Measurements from ENCODE around the gene ZFR.

The ZFR gene

GRCh38 chr5:32479096-32479495 lies 34.6 kb upstream of the ZFR start:
- no peak overlapping the region for H3K4me3 ChIP-seq (ENCODE audit: low read depth, low read length)
- TF ChIP-seq, protein P1, sequence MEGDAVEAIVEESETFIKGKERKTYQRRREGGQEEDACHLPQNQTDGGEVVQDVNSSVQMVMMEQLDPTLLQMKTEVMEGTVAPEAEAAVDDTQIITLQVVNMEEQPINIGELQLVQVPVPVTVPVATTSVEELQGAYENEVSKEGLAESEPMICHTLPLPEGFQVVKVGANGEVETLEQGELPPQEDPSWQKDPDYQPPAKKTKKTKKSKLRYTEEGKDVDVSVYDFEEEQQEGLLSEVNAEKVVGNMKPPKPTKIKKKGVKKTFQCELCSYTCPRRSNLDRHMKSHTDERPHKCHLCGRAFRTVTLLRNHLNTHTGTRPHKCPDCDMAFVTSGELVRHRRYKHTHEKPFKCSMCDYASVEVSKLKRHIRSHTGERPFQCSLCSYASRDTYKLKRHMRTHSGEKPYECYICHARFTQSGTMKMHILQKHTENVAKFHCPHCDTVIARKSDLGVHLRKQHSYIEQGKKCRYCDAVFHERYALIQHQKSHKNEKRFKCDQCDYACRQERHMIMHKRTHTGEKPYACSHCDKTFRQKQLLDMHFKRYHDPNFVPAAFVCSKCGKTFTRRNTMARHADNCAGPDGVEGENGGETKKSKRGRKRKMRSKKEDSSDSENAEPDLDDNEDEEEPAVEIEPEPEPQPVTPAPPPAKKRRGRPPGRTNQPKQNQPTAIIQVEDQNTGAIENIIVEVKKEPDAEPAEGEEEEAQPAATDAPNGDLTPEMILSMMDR (IDR thresholded peaks at IDR 0.05; ENCODE audit: control insufficient read depth, extremely low read depth, insufficient read depth): no peak
- DNase-seq (ENCODE audit: low read depth): no peak

DNA sequence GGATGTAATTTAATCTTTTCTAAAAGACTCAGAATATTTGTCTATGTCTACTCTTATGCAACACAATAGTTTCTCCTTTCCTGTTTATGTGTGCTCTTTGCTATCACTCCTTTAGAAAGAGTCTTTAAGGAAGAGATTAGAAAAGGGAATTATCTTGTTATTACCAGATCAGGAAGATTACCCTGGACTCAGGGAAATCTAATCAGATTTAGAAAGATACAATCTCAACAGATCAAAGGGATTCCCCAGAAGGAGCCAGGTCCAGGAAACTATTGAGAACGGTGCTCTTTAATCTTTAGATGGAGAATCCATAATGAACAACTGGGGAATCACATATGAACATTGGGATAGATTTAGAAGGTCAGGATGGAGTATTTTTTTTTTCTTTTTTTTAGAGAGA lies 32.4 kb upstream of the ZFR start:
- H3K4me3 ChIP-seq (ENCODE audit: low read depth, low read length): no peak overlapping the region
- no peak for DNase-seq (ENCODE audit: low read depth)
- TF ChIP-seq, protein P1 (IDR thresholded peaks at IDR 0.05; ENCODE audit: control insufficient read depth, extremely low read depth, insufficient read depth): no peak

- TF ChIP-seq, protein P1 (IDR thresholded peaks at IDR 0.05; ENCODE audit: control insufficient read depth, extremely low read depth, insufficient read depth): no peak
- no peak for DNase-seq (ENCODE audit: low read depth)
- H3K4me3 ChIP-seq (ENCODE audit: low read depth, low read length): no peak overlapping the region
These were observed 31.0 kb upstream of the ZFR start for GRCh38 chr5:32475334-32476097.

- DNase-seq (ENCODE audit: low read depth): no peak
- TF ChIP-seq, protein P1 (IDR thresholded peaks at IDR 0.05; ENCODE audit: control insufficient read depth, extremely low read depth, insufficient read depth): no peak
- H3K4me3 ChIP-seq (ENCODE audit: low read depth, low read length): no peak overlapping the region
These were observed 29.8 kb upstream of the ZFR start for GRCh38 chr5:32474209-32474854.

GRCh38 chr5:32473072-32473471 lies 28.5 kb upstream of the ZFR start:
- TF ChIP-seq, protein P1 (IDR thresholded peaks at IDR 0.05; ENCODE audit: control insufficient read depth, extremely low read depth, insufficient read depth): no peak
- no peak for DNase-seq (ENCODE audit: low read depth)
- H3K4me3 ChIP-seq (ENCODE audit: low read depth, low read length): no peak overlapping the region

GRCh38 chr5:32471784-32472183 lies 27.2 kb upstream of the ZFR start:
- TF ChIP-seq, protein P1 (IDR thresholded peaks at IDR 0.05; ENCODE audit: control insufficient read depth, extremely low read depth, insufficient read depth): peak; percentile 54
- no peak overlapping the region for H3K4me3 ChIP-seq (ENCODE audit: low read depth, low read length)
- DNase-seq (ENCODE audit: low read depth): peak; percentile 14
